Stimulated activated CD4-positive, alpha-beta T cell treated with anti-CD3 and anti-CD28 coated beads, TNF-alpha, amount 100 ng/mL, for 24 hours (primary cell): ENCODE measurements around the gene SPOP.
"Not testable (repeated sequence)": the region's sequence is repeated elsewhere in the genome, so short reads cannot be mapped to it uniquely, and the experiment has no call there.

Source experiments
- DNase-seq, 3 experiments: peaks; one replicate each; pipeline ENCODE4 v3.0.0-alpha.2; 2020; ENCODE audit warnings: low read depth in 3 of 3

The SPOP gene

DNA sequence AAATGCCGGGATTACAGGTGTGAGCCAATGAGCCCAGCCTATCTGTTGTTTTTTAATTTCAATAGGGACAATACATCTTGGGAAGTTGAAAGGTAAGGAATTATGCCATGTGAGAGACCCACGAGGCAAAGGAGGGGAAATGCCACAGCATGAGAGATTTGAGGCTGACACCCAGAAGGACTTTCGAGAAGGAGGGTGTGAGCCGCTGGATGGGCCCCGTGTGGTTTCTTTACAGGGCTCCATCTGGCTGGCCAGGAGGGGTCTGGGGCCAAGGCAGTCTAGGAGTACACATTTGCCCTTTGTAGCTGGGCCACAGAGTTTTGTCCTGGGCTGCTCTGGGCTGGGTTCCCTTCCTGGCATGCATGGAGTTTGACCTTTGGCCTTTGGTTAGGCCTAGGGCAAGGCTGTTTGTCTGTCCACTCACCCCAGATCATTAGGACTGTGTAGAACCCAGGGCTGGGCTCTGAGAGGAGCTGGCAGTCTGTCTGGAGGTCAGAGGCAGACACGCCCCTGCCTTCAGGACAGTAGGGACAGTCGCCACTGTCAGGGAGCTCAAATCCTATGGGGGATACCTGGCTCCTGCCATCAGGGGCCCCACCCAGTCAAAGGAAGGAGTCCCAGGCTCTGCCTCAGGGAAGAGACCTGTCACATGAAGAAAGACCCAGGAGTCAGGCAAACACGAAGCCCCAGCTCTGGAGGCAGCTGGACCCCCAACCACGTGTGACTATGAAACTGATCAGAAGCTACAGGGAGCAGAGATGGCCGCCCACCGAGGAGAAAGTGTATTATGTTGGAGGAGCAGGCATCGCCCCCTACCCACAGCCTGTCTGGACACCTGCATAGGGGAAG is 126.5 kb downstream of the SPOP start:
- no peak for DNase-seq

DNA sequence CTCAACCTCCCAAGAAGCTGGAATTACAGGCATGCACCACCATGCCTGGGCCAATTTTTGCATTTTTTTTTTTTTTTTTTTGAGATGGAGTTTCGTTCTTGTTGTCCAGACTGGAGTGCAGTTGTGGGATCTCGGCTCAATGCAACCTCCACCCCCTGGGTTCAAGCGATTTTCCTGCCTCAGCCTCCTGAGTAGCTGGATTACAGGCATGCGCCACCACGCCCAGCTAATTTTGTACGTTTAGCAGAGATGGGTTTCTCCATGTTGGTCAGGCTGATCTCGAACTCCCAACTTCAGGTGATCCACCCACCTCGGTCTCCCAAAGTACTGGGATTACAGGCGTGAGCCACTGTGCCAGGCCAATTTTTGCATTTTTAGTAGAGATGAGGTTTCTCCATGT is 127.1 kb downstream of the SPOP start:
- not testable (repeated sequence) for DNase-seq

DNA sequence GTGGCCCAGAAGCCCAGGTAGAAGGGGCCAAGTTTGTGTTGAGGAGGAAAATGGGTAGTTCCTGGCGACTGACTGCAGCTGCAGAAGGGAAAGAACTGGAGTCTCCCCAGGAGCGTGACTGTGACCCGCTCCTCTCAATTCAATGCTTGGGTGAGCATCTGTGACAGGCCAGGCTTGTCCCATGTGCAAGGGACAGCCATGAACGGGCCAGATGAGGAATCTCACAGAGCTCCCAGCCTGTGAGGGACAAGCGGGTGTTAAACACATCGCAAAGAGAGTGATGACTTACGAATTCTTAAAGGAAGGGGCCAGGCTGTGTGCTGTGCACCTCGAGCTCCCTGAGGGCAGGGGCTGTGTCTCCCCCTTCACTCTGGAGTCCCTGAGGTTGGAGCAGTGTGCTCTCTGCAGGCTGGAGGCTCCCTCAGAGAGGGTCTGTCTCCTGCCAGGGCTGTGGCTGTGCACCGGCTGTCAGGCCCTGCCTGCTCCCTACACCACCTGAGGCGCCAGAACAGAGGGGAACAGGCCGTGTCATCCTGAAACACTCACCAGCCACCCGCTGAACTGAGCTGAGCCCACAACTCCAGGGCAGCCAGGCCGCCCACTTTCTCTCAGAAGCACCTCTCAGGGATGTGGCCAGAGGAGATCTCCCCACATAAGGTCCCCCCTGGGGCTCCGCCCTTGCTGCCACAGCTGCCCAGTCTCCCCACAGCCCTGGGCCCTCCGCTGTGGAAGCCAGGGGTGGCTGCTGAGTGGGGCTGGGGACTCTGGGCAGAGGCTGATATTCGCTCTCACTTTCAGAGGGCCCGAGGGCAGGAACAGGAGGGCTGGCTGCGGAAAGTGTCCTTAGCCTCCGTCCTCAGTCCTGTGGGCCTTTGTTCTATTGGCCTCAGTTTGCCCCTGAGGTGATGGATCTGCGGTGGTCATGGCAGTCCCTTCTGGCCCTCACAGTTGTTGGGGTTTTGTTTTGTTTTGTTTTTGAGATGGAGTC is 127.9 kb downstream of the SPOP start:
- DNase-seq = no peak

DNA sequence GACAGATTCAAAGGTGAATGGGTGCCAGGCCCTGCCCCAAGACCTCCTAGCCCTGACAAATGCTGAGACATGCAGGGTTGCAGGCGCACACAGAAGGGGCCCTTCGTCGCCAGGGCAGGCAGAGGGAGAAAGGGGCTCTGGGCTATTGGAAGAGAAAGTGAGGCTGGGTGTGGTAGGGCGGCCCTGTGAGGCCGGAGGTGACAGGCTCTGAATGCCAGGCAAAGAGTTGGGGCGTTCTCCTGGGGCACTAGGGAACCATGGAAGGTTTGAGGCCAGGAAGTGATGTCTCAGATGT is 128.6 kb downstream of the SPOP start:
- no peak for DNase-seq
